Loucy (cell line): ENCODE measurements around the gene TMEM117.

ENCODE experiments used
- H2AFZ ChIP-seq: fragments of 200-600 bp; sonication (generic); 2 replicates; pipeline ENCODE4 v1.6.0; 2016; ENCODE audit warnings: antibody characterized with exemption, mild to moderate bottlenecking, low read length, moderate library complexity
- H3F3A ChIP-seq: fragments of 200-600 bp; 2 replicates; pipeline ENCODE4 v1.6.0; 2016; ENCODE audit warnings: antibody characterized with exemption, low read depth, mild to moderate bottlenecking
- H3K27me3 ChIP-seq: fragments of 200-600 bp; sonication (generic); 2 replicates; pipeline ENCODE4 v1.6.1; 2014; ENCODE audit warnings: low read length, mild to moderate bottlenecking; ENCODE audit not compliant: insufficient read depth, poor library complexity, severe bottlenecking
- H3K36me3 ChIP-seq: fragments of 200-600 bp; sonication (generic); 2 replicates; pipeline ENCODE4 v1.6.1; 2016; ENCODE audit warnings: low read length; ENCODE audit not compliant: insufficient read depth
- H3K4me1 ChIP-seq: fragments of 200-600 bp; sonication (generic); 2 replicates; pipeline ENCODE4 v1.5.1; 2014; ENCODE audit warnings: low read length, mild to moderate bottlenecking; ENCODE audit not compliant: insufficient read depth, poor library complexity, severe bottlenecking
- H3K4me2 ChIP-seq: fragments of 200-600 bp; sonication (generic); 2 replicates; pipeline ENCODE4 v1.6.0; 2014; ENCODE audit warnings: antibody characterized with exemption, low read length, low read depth, mild to moderate bottlenecking; ENCODE audit not compliant: poor library complexity, severe bottlenecking
- H3K4me3 ChIP-seq: fragments of 200-600 bp; sonication (generic); 2 replicates; pipeline ENCODE4 v1.5.1; 2014; ENCODE audit warnings: low read length, mild to moderate bottlenecking, mixed read lengths; ENCODE audit not compliant: poor library complexity, severe bottlenecking
- H3K79me2 ChIP-seq: fragments of 200-600 bp; sonication (generic); 2 replicates; pipeline ENCODE4 v1.6.1; 2014; ENCODE audit warnings: low read length; ENCODE audit not compliant: insufficient read depth
- H3K9ac ChIP-seq: fragments of 200-600 bp; sonication (generic); 2 replicates; pipeline ENCODE4 v1.6.0; 2014; ENCODE audit warnings: mild to moderate bottlenecking, low read depth, low read length, moderate library complexity; ENCODE audit not compliant: poor library complexity, severe bottlenecking
- H3K9me2 ChIP-seq: fragments of 200-600 bp; sonication (generic); replicated peaks from 2 replicates; pipeline ENCODE4 v1.6.1; 2016; ENCODE audit warnings: low read depth, low read length, mixed read lengths
- H3K9me3 ChIP-seq: fragments of 200-600 bp; sonication (generic); 2 replicates; pipeline ENCODE4 v1.6.1; 2014; ENCODE audit warnings: mild to moderate bottlenecking, antibody characterized with exemption, low read length, low read depth; ENCODE audit not compliant: insufficient read depth
- H4K20me1 ChIP-seq: fragments of 200-600 bp; sonication (generic); 2 replicates; pipeline ENCODE4 v1.6.0; 2014; ENCODE audit warnings: antibody characterized with exemption, low read length, mild to moderate bottlenecking; ENCODE audit not compliant: insufficient read depth, poor library complexity, severe bottlenecking
- EZH2phosphoT487 ChIP-seq: fragments of 200-600 bp; IDR thresholded peaks from 2 replicates; pipeline ENCODE4 v1.6.1; 2018; ENCODE audit warnings: antibody characterized with exemption, mild to moderate bottlenecking, moderate library complexity, borderline replicate concordance
- TF ChIP-seq, protein P1 (sequence below): fragments of 200-600 bp; sonication (generic); conservative IDR thresholded peaks from 2 replicates; pipeline ENCODE4 v1.5.1; 2014; ENCODE audit warnings: mild to moderate bottlenecking, antibody characterized with exemption, low read length

Gene TMEM117

DNA sequence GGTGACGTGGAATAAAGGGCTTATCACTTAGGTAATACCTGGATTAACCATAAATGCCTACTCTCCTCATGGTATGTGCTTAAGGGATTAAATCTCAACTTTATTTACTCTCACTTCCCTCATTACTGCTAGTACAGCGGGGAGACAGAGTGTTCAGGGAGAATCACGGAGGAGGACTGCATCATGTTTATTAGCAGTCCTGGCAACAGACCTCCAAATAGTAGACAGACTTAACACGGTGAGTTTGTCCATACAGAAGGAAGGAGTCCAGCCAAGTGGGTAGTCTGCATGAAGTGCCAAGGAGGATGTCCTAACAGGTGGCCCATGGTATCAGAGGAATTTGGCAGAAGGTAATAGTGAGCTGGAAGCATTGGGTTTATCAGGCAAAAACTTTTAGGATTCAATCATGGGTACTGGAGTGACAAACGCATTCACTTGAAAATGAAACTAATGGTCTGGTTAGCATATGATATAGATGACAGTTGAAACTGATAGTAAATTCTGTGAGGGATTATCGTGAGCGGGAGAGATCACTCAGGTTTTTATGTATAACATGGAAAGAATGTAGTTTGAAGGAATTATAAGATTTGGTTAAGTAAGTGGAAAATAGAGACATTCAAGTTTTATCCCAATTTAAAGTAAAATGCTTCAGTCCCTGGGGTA is 471.8 kb downstream of the TMEM117 start:
- Histone ChIP-seq H3K4me2 (no peak overlapping the region), H3K9me3 (no peaks in the 10 kb centered on the region), H3K4me3 (no peak overlapping the region), H3K27me3 (no peaks in the 10 kb centered on the region), H2AFZ (no peak overlapping the region), H3K9me2 (no peaks in the 10 kb centered on the region), H3K79me2 (no peaks in the 10 kb centered on the region), H3K9ac (no peak overlapping the region), H3K36me3 (no peaks in the 10 kb centered on the region), H4K20me1 (no peaks in the 10 kb centered on the region), H3K4me1 (no peaks in the 10 kb centered on the region), H3F3A (no peaks in the 10 kb centered on the region)
- TF ChIP-seq EZH2phosphoT487, result no peak
- TF ChIP-seq, protein P1, sequence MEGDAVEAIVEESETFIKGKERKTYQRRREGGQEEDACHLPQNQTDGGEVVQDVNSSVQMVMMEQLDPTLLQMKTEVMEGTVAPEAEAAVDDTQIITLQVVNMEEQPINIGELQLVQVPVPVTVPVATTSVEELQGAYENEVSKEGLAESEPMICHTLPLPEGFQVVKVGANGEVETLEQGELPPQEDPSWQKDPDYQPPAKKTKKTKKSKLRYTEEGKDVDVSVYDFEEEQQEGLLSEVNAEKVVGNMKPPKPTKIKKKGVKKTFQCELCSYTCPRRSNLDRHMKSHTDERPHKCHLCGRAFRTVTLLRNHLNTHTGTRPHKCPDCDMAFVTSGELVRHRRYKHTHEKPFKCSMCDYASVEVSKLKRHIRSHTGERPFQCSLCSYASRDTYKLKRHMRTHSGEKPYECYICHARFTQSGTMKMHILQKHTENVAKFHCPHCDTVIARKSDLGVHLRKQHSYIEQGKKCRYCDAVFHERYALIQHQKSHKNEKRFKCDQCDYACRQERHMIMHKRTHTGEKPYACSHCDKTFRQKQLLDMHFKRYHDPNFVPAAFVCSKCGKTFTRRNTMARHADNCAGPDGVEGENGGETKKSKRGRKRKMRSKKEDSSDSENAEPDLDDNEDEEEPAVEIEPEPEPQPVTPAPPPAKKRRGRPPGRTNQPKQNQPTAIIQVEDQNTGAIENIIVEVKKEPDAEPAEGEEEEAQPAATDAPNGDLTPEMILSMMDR, result no peak

DNA sequence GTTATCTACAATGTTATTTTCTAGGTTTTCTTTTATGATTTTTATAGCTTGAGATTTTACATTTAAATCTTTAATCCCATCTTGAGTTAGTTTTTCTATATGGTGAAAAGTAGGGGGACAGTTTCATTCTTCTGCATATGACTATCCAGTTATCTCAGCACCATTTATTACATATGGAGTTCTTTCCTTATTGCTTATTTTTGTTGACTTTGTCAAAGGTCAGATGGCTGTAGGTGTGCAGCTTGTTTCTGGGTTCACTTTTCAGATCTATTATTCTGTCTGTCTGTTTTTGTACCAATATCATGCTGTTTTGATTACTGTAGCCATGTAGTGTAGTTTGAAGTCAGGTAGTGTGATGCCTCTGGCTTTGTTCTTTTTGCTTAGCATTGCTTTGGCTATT is 477.3 kb downstream of the TMEM117 start:
- no peaks in the 10 kb centered on the region for H3K36me3 ChIP-seq
- H3K4me3 ChIP-seq, result no peak overlapping the region

DNA sequence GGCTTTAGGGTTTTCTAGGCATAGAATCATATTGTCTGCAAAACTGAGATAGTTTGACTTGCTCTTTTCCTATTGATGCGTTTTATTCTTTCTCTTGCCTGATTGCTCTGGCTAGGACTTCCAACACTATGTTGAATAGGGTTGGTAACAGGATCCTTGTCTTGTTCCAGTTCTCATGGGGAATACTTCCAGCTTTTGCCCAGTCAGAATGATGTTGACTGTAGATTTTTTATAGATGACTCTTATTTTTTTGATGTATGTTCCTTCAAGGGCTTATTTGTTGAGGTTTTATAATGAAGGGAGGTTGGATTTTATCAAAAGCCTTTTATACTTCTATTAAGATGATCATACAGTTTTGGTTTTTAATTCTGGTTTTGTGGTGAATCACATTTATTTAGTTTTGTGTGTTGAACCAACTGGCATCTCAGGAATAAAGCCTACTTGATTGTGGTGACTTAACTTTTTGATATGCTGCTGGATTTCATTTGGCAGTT is 478.2 kb downstream of the TMEM117 start:
- Histone ChIP-seq H3K4me2 (no peak overlapping the region), H4K20me1 (no peaks in the 10 kb centered on the region), H3F3A (no peaks in the 10 kb centered on the region), H3K9ac (no peak overlapping the region), H3K79me2 (no peaks in the 10 kb centered on the region), H3K4me3 (no peak overlapping the region), H3K36me3 (no peaks in the 10 kb centered on the region), H2AFZ (no peak overlapping the region), H3K4me1 (no peaks in the 10 kb centered on the region), H3K27me3 (no peaks in the 10 kb centered on the region), H3K9me3 (no peaks in the 10 kb centered on the region), H3K9me2 (no peaks in the 10 kb centered on the region)
- TF ChIP-seq EZH2phosphoT487, result no peak
- TF ChIP-seq, protein P1, result no peak

More for the DNA sequence above, 477.3 kb downstream of the TMEM117 start:
- Histone ChIP-seq H3K9me3 (no peaks in the 10 kb centered on the region), H4K20me1 (no peaks in the 10 kb centered on the region), H3K27me3 (no peaks in the 10 kb centered on the region), H3K79me2 (no peaks in the 10 kb centered on the region), H2AFZ (no peak overlapping the region), H3K4me2 (no peak overlapping the region), H3K4me1 (no peaks in the 10 kb centered on the region), H3K9me2 (no peaks in the 10 kb centered on the region), H3K9ac (no peak overlapping the region), H3F3A (no peaks in the 10 kb centered on the region)
- TF ChIP-seq, protein P1, result no peak
- no peak for TF ChIP-seq EZH2phosphoT487
